Left kidney (tissue), 2 donors: ENCODE results near the gene MFAP3. TPM values are rescaled to one million over a fixed set of nuclear protein-coding genes. Genes with fewer than 3 reads are reported as not detected.
A peak's percentile ranks its signal among the peaks of the same experiment; 100 is the strongest.

Source experiments
- DNase-seq: peaks from one replicate; pipeline ENCODE4 v3.0.0-alpha.2; 2013
- polyA plus RNA-seq: library from polyadenylated mRNA; unstranded; fragments of 120-200 nt; gene quantifications from one replicate; pipeline ENCODE4 v1.2.1, GENCODE V29; 2013; ENCODE audit not compliant: insufficient read length

The MFAP3 gene
- polyA plus RNA-seq, 1 donor, result 52.4 TPM

- no peak for DNase-seq
Observed at GRCh38 chr5:154090656-154091055, 51.9 kb downstream of the MFAP3 start.

DNA sequence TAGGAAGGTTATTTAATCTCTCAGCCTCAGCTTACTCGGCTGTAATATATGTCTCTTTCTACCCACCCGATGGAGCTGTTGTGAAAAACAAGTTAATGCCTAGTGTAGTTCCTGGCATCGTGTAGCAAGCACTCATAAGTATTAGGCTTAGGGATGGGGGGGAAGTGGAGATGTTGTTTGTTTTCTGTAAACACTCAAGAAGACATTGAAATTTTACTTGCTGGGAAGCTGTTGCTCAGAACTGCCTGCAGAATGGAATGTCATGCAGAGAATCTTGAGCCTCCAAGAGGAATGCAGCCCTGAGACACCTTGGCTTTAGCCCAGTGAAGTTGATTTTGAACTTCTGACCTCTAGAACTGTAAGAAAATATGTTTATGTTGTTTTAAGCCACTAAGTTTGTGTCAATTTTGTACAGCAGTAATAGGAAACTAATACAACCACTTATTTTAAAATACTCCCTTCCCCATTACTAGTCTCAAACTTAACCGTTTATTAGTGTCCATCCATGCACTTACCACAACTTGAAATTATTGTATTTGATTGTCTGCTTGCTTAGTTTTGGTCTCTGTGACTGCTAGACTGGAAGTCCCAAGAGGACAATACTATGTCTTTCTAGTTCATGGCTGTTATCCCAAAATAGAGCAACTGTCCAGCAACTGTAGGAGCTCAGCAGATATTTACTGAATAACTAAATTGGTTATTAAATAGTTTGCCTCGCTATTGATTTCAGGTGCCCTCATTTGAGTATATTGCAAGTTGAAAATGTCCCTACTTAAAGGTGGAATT is 53.8 kb downstream of the MFAP3 start:
- no peak for DNase-seq

DNA sequence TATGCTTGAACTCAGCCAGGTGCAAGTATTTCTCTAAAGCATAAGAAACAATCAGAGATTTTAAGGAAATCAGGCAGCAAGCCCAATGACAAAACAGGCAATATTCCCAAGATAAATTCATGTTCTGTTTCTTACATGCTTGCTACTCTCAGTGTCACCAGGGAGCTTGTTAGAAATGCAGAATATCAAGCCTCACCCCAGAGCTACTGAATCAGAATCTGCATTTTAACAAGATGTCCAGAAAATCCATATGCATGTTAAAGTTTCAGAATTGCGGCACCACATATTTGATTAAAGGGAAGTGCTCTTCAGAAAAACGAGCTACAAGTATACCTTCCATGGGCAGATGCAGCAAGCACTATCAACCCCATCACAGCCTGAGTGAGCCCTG is 54.4 kb downstream of the MFAP3 start:
- DNase-seq, result no peak

DNA sequence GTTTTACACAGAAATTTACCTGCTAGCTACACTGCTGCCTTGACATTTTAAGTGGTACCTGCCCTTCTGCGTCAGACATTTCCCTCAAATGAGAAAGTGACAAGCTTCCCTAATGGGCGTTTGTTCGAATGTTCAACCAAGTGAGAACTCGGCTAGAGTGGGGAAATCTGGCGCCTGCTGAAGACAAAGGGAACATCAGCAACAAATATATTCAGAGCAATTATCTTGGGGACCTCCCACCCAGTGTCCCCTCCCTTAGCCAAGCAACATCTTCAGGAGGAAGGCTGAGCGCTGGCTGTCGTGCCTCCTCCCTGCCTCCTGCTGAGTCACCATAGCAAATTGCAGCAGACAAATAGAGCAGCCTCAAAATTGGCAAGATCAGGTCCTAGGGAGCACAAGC is 57.1 kb downstream of the MFAP3 start:
- no peak for DNase-seq

GRCh38 chr5:154097031-154097430 is 58.3 kb downstream of the MFAP3 start:
- DNase-seq, result peak; percentile 51

DNA sequence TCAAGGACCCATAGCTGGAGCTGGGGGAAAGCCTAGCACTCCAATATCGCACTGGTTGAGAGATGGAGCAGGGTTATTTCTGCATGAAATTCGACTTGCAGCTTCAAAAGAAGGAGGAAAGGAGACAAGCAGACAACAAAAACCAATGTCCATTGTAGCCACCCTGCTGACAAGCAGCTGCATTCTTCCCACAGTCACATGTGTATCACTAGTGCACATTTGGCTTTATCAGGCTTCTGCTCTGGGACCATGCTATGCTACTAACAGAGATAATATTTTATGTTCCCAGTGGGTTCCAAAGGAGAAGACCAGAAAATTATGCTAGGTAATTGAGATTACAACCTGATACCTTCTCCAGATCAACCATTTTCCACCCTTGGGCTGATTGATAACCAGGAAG is 59.7 kb downstream of the MFAP3 start:
- DNase-seq, result no peak

- DNase-seq, result no peak
Observed at GRCh38 chr5:154101184-154101583, 62.4 kb downstream of the MFAP3 start.

GRCh38 chr5:154103233-154103632 is 64.5 kb downstream of the MFAP3 start:
- no peak for DNase-seq

Other genes starting within 250 kb of the MFAP3 start
- gene FAM114A2, start 57 bp upstream of the MFAP3 start, polyA plus RNA-seq, result 35.2 TPM
- gene GALNT10, start 151.8 kb downstream of the MFAP3 start, polyA plus RNA-seq, result 24.6 TPM